ENCODE results near the gene MBD3L2B. TPM values are rescaled to one million over a fixed set of nuclear protein-coding genes. Genes with fewer than 3 reads are reported as not detected.
"Not testable (repeated sequence)": the region's sequence is repeated elsewhere in the genome, so short reads cannot be mapped to it uniquely, and the experiment has no call there.

Gene MBD3L2B
- total and polyA plus RNA-seq, 9 of the 15 experiments (the other 6 are each of a cell fraction or from before 2014, with no cell fraction given) = not detected

DNA sequence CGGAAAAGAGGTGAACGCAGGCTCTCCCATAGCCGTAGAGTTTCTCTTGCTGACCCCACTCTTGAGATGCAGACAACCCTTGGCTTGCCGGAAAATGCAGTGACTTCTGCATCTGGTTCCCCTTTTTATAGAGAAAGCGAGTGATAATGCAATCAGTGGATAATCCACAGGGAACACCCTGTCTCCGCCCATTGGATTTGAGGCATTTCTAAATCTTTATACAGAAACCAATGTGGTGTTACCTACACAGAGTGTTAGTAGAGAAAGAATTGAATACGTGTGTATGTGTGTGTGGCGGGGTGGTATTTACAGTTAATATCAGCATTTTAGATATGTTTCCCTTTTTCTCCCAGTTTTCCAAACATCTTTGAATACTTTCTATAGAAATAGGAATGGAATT, 37.3 kb upstream of the MBD3L2B start, which contains the start of gene MBD3L3:
MBD3L3 (minus strand) TSS at position 101 of the 400 bp plus-strand sequence; CDS start at position 30, 71 bp downstream.
- POLR2A ChIA-PET; CTCF ChIA-PET (ENCODE audit: low intra/inter-chr PET ratio); DNase-seq (ENCODE audit: extremely low read depth in 1 of 4, low spot score in 3 of 4); H3K79me2 ChIP-seq (ENCODE audit: control insufficient read depth, insufficient read depth, low read length); H3K9me3 ChIP-seq (replicated peaks; ENCODE audit: control insufficient read depth, insufficient read depth, low read depth, low read length); H4K20me1 ChIP-seq (replicated peaks; ENCODE audit: control insufficient read depth, insufficient read depth, low read length); H3K9ac ChIP-seq (ENCODE audit: insufficient read depth in 1 of 2, low read depth in 2 of 2, low read length in 2 of 2); H2AFZ ChIP-seq (ENCODE audit: low read depth, low read length); intact Hi-C loops (cut with micrococcal nuclease); H3K4me3 ChIP-seq; H3K27ac ChIP-seq (ENCODE audit: extremely low read depth, low read depth, low read length); H3K27me3 ChIP-seq (ENCODE audit: control insufficient read depth in 2 of 2, insufficient read depth in 2 of 2, low read length in 2 of 2); H3K9me1 ChIP-seq (ENCODE audit: control insufficient read depth, insufficient read depth, low read length); ATAC-seq; H3K4me1 ChIP-seq (replicated peaks in 1 of 2; ENCODE audit: control insufficient read depth in 2 of 2, insufficient read depth in 2 of 2, low read length in 2 of 2); in situ Hi-C loops (cut with MboI); H3K4me2 ChIP-seq (ENCODE audit: insufficient read depth, low read length); BruUV-seq (replicated peaks); H3K36me3 ChIP-seq (ENCODE audit: control insufficient read depth, insufficient read depth, low read length); FAIRE-seq: not testable (repeated sequence)
- no CpG with 5 or more reads among the region's 8 CpGs for WGBS (ENCODE audit: insufficient coverage, low coverage, missing lambda C conversion rate)

DNA sequence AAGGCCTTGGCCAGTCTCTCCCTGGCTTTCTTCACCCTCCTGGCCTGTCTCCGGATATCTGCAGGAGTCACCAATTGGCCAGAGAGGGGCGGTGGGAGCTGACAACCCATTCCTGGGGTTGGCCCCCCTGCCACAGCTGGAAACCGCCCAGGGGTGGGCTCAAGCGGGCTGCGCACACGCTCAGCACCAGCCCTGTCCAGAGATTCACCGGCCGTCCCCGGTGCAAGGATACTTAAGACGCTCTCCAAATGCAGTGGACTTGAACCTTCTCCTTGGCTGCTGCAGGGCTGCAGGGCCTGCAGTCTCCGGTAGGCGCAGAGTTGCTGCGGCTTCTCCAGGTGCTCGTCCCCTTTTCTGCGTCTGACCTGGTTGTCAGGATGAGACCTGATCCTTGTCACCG, 35.1 kb upstream of the MBD3L2B start:
- H3K79me2 ChIP-seq (ENCODE audit: control insufficient read depth, insufficient read depth, low read length); POLR2A ChIA-PET; DNase-seq (ENCODE audit: extremely low read depth in 1 of 4, low spot score in 3 of 4); H3K4me3 ChIP-seq; H2AFZ ChIP-seq (ENCODE audit: low read depth, low read length); ATAC-seq; in situ Hi-C loops (cut with MboI); H3K36me3 ChIP-seq (ENCODE audit: control insufficient read depth, insufficient read depth, low read length); FAIRE-seq; H3K27me3 ChIP-seq (ENCODE audit: control insufficient read depth in 2 of 2, insufficient read depth in 2 of 2, low read length in 2 of 2); BruUV-seq (replicated peaks); H4K20me1 ChIP-seq (replicated peaks; ENCODE audit: control insufficient read depth, insufficient read depth, low read length); H3K4me2 ChIP-seq (ENCODE audit: insufficient read depth, low read length); H3K9me1 ChIP-seq (ENCODE audit: control insufficient read depth, insufficient read depth, low read length); H3K9ac ChIP-seq (ENCODE audit: insufficient read depth in 1 of 2, low read depth in 2 of 2, low read length in 2 of 2); H3K27ac ChIP-seq (ENCODE audit: extremely low read depth, low read depth, low read length); H3K9me3 ChIP-seq (replicated peaks; ENCODE audit: control insufficient read depth, insufficient read depth, low read depth, low read length); H3K4me1 ChIP-seq (replicated peaks in 1 of 2; ENCODE audit: control insufficient read depth in 2 of 2, insufficient read depth in 2 of 2, low read length in 2 of 2); CTCF ChIA-PET (ENCODE audit: low intra/inter-chr PET ratio); intact Hi-C loops (cut with micrococcal nuclease): not testable (repeated sequence)
- WGBS (ENCODE audit: insufficient coverage, low coverage, missing lambda C conversion rate) = 0% methylated on average over 1 of the region's 16 CpGs
